ENCODE data around the gene USP6NL. TPM values are rescaled to one million over a fixed set of nuclear protein-coding genes. Genes with fewer than 3 reads are reported as not detected.

The USP6NL gene
- polyA plus RNA-seq, 3 donors = 5.5 to 7.7 (median 6.7) TPM

GRCh38 chr10:11435581-11435981 is 175.9 kb downstream of the USP6NL start:
- H3K27ac Mint-ChIP-seq = no peak overlapping the region
- no peak for TF ChIP-seq CTCF (IDR thresholded peaks at IDR 0.05)
- no CpG with 5 or more reads among the region's 9 CpGs for WGBS (ENCODE audit: insufficient coverage)

DNA sequence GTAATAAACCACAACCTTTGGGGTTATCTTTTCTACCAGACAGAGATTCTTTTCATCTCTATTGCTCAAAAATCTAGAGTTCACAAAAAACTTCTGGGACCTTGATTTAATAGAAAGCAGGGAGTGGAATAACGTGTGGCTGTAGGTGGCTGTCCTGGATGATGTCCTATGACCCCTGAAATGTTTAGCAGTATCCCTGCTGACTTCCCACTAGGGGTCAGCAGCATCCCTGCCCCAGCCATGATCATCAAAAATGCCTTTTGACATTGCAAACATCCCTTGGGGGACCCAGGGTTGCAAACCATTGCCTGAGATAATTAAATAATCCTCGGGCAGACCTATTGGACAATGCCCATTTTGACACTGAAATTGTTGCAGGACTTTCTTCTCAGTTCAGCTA is 177.1 kb downstream of the USP6NL start:
- no peaks in the 10 kb centered on the region for H3K36me3 Mint-ChIP-seq
- Histone ChIP-seq H4K20me1 (ENCODE audit: insufficient read depth, low read length) (no peaks in the 10 kb centered on the region), H3K4me1 (ENCODE audit: control insufficient read depth in 1 of 2, insufficient read depth in 2 of 2, low read length in 2 of 2) (no peaks in the 10 kb centered on the region), H3K27me3 (ENCODE audit: control insufficient read depth in 2 of 2, insufficient read depth in 2 of 2, low read length in 2 of 2) (no peaks in the 10 kb centered on the region), H3K79me2 (ENCODE audit: insufficient read depth, low read length) (no peaks in the 10 kb centered on the region), H3K4me2 (replicated peaks; ENCODE audit: extremely low read depth, low read length, poor library complexity, severe bottlenecking) (no peak overlapping the region), H3K4me3 (replicated peaks in 1 of 3; ENCODE audit: low read depth in 2 of 3, low read length in 3 of 3) (no peak overlapping the region), H3K36me3 (replicated peaks in 1 of 2; ENCODE audit: control insufficient read depth in 1 of 2, insufficient read depth in 2 of 2, low read length in 2 of 2) (no peaks in the 10 kb centered on the region), H3K9ac (ENCODE audit: insufficient read depth, low read length, poor library complexity, severe bottlenecking) (no peak overlapping the region), H3K9me3 (replicated peaks in 1 of 2; ENCODE audit: control insufficient read depth in 1 of 2, insufficient read depth in 1 of 2, low read length in 2 of 2) (peaks cover 0 to 5% of the 10 kb centered on the region in 2 donors), H2AFZ (ENCODE audit: insufficient read depth, low read depth, low read length, poor library complexity, severe bottlenecking) (no peak overlapping the region), H3K27ac (ENCODE audit: low read depth in 1 of 2, low read length in 2 of 2) (no peak overlapping the region)
- H3K4me3 Mint-ChIP-seq = no peak overlapping the region
- intact Hi-C loops (cut with micrococcal nuclease) = no loop called here
- H3K27ac Mint-ChIP-seq = no peak overlapping the region
- DNase-seq = no peak
- 100% methylated on average over 1 of the region's 2 CpGs for WGBS (ENCODE audit: insufficient coverage)
- no peak for TF ChIP-seq CTCF (IDR thresholded peaks at IDR 0.05)
- peaks cover 0 to 8% (median 4%) of the 10 kb centered on the region in 7 donors for H3K9me3 Mint-ChIP-seq
- H3K4me1 Mint-ChIP-seq = no peaks in the 10 kb centered on the region
- peaks cover 0 to 9% (median 2%) of the 10 kb centered on the region in 3 donors for H3K27me3 Mint-ChIP-seq (ENCODE audit: low read depth in 3 of 3)

More at GRCh38 chr10:11435581-11435981, 175.9 kb downstream of the USP6NL start:
- no peaks in the 10 kb centered on the region for H3K27me3 ChIP-seq (ENCODE audit: control insufficient read depth in 2 of 2, insufficient read depth in 2 of 2, low read length in 2 of 2)
- H3K79me2 ChIP-seq (ENCODE audit: insufficient read depth, low read length) = no peaks in the 10 kb centered on the region
- DNase-seq = no peak
- H3K4me3 Mint-ChIP-seq = no peak overlapping the region
- peaks cover 0 to 3% (median 0%) of the 10 kb centered on the region in 7 donors for H3K9me3 Mint-ChIP-seq
- H3K4me2 ChIP-seq (replicated peaks; ENCODE audit: extremely low read depth, low read length, poor library complexity, severe bottlenecking) = no peak overlapping the region
- no peaks in the 10 kb centered on the region for H3K9me3 ChIP-seq (replicated peaks in 1 of 2; ENCODE audit: control insufficient read depth in 1 of 2, insufficient read depth in 1 of 2, low read length in 2 of 2)
- no peak overlapping the region for H2AFZ ChIP-seq (ENCODE audit: insufficient read depth, low read depth, low read length, poor library complexity, severe bottlenecking)
- peaks cover 0 to 9% (median 0%) of the 10 kb centered on the region in 3 donors for H3K27me3 Mint-ChIP-seq (ENCODE audit: low read depth in 3 of 3)
- no peaks in the 10 kb centered on the region for H4K20me1 ChIP-seq (ENCODE audit: insufficient read depth, low read length)
- H3K4me1 Mint-ChIP-seq = peaks cover 5% of the 10 kb centered on the region
- H3K36me3 Mint-ChIP-seq = no peaks in the 10 kb centered on the region
- intact Hi-C loops (cut with micrococcal nuclease) = no loop called here
- H3K27ac ChIP-seq (ENCODE audit: low read depth in 1 of 2, low read length in 2 of 2) = no peak overlapping the region
- no peak overlapping the region for H3K9ac ChIP-seq (ENCODE audit: insufficient read depth, low read length, poor library complexity, severe bottlenecking)
- no peak overlapping the region for H3K4me3 ChIP-seq (replicated peaks in 1 of 3; ENCODE audit: low read depth in 2 of 3, low read length in 3 of 3)
- no peaks in the 10 kb centered on the region for H3K4me1 ChIP-seq (ENCODE audit: control insufficient read depth in 1 of 2, insufficient read depth in 2 of 2, low read length in 2 of 2)
- H3K36me3 ChIP-seq (replicated peaks in 1 of 2; ENCODE audit: control insufficient read depth in 1 of 2, insufficient read depth in 2 of 2, low read length in 2 of 2) = no peaks in the 10 kb centered on the region

All from CD14-positive monocyte (primary cell).